Stimulated activated CD4-positive, alpha-beta T cell treated with anti-CD3 and anti-CD28 coated beads, Interleukin-4, amount 100 ng/mL, for 48 hours (primary cell): Measurements from ENCODE around the gene BIRC6.

Experiments
- DNase-seq, 2 donors: peaks; one replicate each; pipeline ENCODE4 v3.0.0-alpha.2; 2020; ENCODE audit warnings: low read depth in 2 of 2

Gene BIRC6

DNA sequence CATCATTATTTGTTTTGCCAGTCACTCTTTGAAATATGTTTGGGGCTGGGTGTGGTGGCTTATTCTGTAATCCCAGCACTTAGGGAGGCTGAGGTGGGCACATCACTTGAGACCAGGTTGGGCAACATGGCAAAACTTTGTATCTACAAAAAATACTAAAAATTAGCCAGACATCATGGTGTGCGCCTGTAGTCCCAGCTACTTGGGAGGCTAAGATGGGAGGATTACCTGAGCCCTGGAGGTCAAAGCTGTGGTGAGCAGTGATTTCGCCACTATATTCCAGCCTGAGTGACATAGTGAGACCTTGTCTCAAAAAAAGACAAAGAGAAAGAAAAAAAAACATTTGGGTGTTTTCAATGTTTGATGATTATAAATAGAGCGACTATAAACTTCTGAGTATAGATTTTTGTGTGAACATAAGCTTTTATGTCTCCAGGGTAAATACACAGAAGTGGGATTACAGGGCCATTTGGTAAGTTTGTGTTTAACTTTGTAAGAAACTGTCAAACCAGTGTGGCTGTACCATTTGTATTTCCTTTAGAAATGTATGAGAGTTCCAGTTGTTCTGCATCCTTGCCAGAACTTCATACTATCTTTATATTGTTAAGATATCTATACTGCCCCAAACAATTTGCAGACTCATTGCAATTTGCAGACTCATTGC is 15.8 kb downstream of the BIRC6 start:
- no peak for DNase-seq

- DNase-seq, result no peak
Observed at GRCh38 chr2:32375228-32375892, 18.5 kb downstream of the BIRC6 start.

DNA sequence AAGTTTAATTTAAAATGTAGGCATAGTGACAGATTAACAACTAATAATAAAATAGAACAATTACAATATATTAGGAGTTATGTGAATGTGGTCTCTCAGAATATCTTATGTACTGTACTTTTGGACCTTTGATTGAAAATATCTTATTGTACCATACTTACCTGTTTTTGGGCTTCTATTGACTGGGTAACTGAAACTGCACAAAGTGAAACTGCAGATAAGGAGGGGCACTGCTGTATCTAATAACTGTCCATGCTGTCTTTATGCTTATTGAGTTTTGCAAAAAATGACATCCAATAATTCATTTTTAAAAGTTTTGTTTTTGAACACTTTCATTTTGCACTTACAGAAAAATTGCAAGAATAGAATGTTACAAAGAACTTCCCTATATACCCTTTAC is 19.9 kb downstream of the BIRC6 start:
- no peak for DNase-seq

GRCh38 chr2:32377928-32378327 is 21.1 kb downstream of the BIRC6 start:
- DNase-seq, result no peak

DNA sequence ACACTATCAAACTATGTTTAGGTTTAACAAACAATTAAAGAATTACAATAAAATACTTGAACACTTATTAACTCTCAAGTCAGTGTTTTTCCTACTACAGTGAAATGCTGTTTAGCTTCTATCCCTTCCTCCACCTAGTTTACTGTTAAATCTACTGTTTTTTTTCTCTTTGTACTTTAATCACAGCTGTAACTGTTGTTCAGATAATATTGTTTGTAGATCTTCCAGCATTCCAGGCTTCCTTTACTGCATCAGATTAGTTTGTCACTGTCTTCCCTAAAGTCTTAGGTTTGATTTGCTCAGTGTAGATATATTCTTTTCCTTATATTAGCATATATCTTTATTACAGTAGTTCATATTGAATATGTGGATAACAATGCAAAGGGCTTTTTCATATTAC is 22.5 kb downstream of the BIRC6 start:
- DNase-seq, result no peak

DNA sequence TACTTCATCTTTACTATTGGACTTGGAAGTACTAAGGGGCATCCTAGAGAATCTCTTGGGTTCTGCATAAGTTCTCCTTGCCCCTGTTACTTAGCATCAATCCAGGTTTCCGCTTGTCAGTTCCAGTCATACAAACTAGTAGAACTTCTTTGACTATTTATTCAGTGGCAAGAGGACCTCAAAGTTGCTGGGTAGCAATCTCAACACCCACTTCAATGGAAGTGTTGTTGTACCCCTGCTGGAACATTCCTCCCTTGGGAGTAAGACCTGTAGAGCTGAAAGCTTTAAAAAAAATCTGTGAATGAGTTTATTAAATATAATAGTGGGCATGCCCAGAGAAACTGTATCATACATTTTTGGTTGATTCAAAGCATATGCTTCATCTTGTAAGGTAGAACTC is 27.0 kb downstream of the BIRC6 start:
- DNase-seq, result no peak

DNA sequence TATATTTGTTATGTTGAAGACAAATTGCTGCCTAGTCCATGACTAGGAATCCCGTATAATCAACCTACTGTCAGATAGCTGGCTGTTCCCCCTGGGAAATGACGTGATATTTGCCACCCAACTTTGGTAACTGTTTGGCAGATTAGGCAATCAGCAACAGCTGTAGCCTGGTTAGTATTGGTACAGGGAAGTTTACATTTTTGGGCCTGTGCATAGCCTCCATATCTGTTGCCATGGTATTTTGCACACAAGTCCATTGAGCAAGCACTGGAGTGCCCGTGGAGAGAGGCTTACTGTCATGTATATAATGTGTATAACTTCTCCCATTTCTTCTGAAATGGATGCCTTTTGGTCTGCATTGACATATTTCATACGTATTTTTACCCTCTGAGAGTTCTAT is 27.7 kb downstream of the BIRC6 start:
- no peak for DNase-seq

- DNase-seq, result no peak
Observed at GRCh38 chr2:32386739-32387138, 29.9 kb downstream of the BIRC6 start.

DNA sequence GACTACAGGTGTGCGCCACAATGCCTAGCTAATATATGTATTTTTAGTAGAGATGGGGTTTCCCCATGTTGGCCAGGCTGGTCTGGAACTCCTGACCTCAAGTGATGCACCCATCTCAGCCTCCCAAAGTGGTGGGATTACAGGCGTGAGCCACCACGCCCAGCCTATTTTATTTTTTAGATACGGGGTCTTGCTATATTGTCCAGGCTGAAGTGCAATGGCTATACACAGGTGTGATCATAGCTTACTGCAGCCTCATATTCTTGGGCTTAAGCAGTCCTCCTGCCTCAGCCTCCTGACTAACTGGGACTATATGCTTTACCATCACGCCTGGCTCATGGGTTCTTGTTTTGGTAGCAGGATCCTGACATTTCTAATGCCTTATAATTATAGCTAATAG is 42.4 kb downstream of the BIRC6 start:
- no peak for DNase-seq

- DNase-seq, result no peak
Observed at GRCh38 chr2:32402091-32402490, 45.3 kb downstream of the BIRC6 start.

- no peak for DNase-seq
Observed at GRCh38 chr2:32403782-32404181, 47.0 kb downstream of the BIRC6 start.

- DNase-seq, result no peak
Observed at GRCh38 chr2:32404691-32405090, 47.9 kb downstream of the BIRC6 start.

DNA sequence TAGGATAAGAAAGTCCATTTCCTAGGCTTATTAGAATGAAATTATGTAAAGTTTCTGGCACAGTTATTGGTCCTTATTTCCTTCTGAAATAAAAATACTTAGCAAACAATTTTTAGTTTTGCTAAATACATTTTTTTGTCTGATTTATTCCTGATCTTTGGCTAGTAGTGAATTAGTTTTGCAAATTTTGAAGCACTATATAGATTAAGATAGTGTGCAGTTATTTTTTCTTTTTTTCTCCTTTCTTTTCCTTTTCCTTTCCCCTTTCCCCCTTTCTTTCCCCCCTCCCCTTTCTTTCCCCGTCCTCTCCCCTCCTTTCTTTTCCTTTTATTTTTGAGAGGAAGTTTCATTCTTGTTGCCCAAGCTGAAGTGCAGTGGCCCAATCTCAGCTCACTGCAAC is 59.7 kb downstream of the BIRC6 start:
- no peak for DNase-seq

- no peak for DNase-seq
Observed at GRCh38 chr2:32417659-32418058, 60.8 kb downstream of the BIRC6 start.

DNA sequence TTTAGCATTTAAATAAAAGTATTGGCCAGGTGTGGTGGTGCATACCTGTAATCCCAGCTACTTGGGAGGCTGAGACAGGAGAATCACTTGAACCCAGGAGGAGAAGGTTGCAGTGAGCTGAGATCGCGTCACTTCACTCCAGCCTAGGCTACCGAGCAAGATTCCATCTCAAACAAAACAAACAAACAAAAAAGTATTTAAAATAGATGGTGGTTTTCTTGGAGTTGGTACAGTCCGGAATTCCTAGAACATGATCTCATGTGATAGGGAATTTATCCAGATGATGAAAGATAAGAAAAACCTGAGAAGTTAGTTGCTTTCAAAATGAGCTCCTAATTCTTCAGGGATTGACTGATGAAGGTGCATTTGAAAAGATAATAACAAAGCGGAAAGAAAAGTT is 62.0 kb downstream of the BIRC6 start:
- DNase-seq, result no peak

DNA sequence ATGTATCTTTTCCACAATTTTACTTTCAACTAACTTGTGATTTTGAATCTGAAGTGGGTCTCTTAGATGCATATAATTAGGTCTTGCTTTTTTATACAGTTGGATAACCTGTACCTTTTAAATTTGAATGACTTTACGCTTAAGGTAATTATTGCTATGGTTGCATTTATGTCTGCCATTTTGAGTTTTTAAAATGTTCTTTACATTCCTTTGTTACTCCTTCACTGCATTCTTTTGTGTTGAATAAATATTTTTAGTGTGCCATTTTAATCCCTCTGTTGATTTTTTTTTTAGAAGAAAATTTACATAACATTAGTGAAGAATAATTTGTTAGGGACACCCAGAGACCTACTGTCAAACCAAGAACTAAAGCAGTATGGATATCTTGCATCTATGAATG is 65.3 kb downstream of the BIRC6 start:
- DNase-seq, result no peak

GRCh38 chr2:32423536-32423935 is 66.7 kb downstream of the BIRC6 start:
- DNase-seq, result no peak

DNA sequence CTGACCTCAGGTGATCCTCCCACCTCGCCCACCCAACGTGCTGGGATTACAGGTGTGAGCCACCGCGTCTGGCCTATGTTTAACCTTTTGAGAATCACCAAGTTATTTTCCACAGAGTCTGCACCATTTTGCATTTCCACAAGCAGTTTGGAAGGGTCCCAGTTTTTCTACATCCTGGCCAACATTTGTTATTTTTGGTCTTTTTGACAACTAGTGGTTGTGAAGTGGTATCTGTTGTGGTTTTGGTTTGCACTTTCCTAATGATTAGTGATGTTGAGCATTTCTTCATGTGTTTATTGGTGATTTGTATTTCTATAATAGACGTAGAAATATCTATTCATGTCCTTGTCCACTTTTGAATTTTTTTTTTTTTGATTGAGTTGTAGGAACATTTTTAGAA is 67.9 kb downstream of the BIRC6 start:
- no peak for DNase-seq

DNA sequence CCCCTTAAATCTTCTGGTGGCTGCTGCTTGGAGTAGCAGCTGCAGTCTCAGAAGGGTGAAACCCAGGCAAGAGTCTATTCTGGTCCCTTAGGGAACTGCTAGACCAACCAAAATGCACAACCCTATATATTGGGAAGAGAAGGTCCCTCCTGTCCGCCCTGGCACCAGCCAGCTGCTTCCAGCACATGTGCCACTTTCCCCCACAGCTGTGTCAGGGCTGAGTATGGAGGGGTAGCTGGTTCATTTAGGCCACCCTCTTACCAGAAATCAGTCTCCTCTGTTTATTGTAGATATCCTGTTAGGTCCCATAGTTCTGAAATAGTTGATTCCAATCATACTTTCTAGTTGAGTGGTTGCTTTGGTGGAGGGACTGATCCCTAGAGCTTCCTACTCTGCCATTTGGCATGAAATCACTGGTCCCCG is 68.9 kb downstream of the BIRC6 start:
- DNase-seq, result no peak

- DNase-seq, result no peak
Observed at GRCh38 chr2:32427672-32428610, 71.1 kb downstream of the BIRC6 start.

- DNase-seq, result no peak
Observed at GRCh38 chr2:32430804-32431203, 74.0 kb downstream of the BIRC6 start.

DNA sequence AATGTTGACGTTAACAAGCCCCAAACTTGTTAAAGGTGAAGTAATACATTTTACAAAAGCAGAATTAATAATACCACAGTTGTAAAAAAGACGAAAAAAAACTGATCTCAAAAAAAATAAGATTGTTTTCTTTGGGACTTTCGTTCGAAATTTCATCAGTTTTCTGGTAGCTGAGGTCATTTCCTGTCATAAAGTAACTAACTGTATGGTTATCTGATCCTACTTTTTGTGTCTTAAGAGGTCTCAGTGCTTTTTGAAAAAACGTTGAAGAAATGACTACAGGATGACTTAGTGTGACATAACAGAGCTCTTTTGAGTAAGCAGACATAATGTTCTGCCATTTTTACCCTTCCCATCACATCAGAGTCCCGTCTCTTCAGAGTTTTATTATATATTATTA is 79.3 kb downstream of the BIRC6 start:
- DNase-seq, result no peak

GRCh38 chr2:32442020-32442467 is 85.2 kb downstream of the BIRC6 start:
- DNase-seq, result no peak
